ENCODE results near the gene PRKAG2.
"Not testable (repeated sequence)": the region's sequence is repeated elsewhere in the genome, so short reads cannot be mapped to it uniquely, and the experiment has no call there.

Gene PRKAG2

DNA sequence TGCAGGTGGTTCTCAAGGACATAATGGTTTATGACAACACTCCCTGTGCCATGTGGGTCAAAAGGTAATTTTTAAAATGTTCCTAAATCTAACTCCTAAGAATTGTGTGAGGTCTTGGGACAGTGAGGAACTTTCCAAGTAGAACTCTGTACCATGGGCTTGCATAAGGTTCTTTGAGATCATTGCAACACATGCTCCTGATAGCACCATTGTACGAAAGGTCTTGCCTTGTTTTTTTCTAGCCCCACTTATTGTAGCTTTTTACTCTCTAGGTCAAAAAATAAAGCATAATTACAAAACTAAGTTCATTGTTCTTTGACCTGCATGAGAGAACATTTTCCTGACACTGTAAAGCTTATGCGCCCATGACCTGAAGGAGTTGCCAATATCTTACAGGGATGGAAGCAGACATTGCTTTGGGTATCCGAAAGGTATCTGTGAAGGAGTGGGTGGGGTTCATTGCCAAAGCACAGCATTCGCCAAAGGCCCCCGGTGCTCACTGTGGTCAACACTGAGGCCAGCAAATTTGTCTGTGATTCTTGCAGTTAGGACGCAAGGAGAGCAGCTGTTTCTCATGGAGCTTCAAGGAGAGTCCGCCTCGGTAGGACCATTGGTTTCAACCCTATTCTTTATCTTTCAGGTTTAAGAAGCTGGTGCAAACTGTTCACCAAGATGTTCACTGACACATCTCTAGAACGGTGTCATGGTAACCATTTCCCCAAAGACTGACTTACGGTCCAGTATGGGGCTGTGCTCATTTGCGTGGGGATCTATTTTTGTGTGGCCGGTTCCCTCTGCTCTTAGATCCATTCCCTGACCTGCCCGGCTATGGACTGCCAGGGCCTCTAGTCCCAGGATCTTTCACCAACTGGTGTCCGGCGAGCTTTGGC, 7.6 kb upstream of the PRKAG2 start:
- DNase-seq (ENCODE audit: low read depth) = no peak

DNA sequence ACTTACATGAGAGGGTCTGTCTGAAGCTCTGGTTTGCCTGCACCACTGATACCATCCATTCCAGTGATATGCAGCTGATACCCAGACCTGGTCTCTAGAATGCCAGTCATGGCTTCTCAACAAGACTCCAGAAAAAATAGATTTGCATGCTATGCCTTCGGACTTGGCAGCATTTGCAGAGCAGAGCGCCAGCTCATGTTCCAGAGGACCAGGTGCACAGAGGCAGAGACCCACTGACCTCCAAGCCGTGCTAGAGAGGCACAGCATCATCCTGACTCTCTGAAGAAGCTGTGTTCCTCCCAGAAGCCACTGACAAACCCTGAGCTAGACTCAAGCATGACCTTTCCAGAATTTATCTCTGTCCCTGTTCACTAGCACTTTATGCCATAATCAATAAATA, 6.9 kb upstream of the PRKAG2 start:
- DNase-seq (ENCODE audit: low read depth) = no peak

DNA sequence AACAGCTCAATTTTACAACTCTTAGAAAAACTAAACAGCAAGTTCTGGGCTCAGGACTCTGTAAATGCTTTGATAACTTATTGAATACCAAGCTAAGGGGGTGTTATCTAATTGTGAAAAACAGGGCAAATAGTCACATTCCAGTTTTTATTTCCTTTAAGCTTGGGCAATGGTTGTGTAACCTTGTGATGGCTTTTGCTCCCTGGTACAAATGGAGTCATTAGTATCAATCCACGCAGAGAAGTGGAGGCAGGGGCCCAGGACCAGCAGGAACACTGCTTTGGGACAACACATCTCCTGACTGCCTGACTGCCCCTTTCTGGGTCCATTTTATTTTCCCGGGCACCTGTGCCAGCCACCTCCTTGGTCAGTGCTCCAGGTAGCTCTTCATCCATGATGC, 5.8 kb upstream of the PRKAG2 start:
- no peak for DNase-seq (ENCODE audit: low read depth)

DNA sequence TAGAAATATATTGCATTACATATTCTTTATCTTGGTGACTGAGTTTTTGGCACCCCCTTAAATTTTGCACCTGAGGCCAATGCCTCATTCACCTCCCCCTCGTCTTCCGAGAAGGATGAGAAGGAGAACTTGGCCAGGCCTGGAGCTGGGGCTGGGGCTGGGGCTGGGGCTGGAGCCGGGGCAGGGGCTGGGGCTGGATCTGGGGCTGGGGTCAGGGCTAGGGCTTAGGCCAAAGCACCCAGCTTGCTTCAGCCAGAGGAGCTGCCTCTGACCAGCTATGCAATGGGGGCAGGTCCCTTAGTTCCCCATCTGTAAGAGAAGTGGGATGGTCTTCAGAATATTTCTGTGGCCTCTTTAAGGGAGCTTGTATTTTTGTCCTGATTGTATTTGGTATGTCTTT, 3.8 kb upstream of the PRKAG2 start:
- DNase-seq (ENCODE audit: low read depth) = no peak

DNA sequence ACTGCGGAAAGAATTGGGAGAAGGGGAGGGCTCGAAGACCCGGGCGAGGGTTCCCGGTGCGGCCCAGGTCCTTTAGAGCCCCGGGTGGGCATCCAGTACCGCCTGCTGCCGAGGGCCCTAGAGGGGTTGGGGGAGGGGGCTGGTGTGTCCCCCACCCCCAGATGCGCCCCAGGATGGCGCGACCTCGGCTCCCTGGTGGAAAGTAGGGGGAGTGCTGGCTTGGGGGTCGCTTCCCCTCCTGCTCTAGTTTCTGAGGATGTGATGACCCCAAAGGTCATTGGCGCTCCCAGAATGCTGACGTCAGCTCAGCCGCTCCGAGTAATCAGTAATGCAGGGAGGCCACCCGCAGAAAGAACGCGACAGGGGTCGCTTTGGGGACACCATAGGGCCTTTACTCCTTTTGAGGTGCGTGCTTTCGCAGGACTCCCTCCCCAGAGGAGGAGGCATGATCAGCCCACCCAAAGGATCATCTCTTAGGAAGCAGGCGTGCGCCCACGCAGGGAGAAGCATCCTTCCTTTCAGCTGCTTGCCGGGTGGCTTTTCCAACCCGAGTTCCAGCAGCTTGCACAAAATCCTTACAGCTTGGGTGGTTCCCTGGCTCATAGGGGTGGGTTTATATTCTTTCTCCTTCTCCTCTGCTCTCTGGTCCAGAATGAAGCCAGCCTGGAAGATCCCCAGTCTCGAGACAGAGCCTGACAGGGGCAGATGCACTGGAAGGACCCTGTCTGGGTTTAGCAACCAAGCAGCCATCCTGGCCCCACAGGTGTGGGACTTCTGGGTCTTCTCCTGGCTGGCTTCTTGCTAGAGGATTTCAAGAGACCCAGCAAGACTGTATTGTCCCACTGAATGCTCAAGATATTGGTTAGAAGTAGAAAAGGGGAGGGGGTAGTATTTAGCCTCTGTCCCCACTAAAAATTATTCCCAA, 1.3 kb upstream of the PRKAG2 start:
- no peak for DNase-seq (ENCODE audit: low read depth)

DNA sequence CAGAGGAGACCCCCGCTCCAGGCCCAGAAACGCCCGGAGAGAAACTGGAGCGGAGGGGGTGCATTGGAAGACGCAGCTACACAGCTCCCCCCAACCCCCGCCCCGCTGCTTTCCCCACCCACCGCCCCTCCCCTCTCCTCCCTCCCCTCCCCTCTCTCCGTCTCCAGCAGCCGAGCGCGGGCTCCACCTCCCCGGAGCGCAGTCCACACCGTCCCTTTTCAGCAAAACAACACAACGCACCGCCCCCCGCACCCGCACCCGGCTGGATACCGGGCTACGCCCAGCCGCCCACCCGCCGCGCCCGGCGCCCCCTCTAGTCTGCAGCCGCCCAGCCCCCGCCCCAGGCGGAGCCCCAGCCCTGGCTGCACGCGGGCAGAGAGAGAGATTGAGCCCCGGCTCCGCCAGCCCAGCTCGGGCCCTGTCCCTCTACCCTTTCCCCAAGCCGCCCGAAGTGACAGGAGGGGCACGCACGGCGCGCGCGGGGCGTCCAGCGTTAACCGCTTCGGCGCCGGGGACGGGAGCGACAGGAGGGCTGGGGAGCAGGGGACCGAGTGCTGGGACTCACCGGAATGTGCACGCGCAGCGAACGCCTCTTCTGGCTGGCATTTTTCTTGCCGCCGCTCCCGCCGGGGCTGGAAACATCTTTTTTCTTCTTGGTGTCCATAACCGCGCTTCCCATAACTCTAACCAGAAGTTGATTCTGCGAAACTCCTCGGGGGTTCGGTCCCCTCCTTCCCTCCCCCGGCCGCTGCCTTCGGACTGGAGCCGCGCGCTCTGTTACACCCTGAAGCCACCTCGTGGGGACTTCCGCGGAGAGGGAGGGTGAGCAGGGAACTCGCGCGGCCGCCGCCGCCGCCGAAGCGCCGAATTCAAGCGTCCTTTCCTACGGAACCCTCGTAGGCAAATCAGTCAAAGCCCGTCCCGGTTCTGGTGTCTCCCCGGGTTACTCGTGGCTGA, 695 bp downstream of the PRKAG2 start:
- DNase-seq (ENCODE audit: low read depth) = peak; percentile 56

DNA sequence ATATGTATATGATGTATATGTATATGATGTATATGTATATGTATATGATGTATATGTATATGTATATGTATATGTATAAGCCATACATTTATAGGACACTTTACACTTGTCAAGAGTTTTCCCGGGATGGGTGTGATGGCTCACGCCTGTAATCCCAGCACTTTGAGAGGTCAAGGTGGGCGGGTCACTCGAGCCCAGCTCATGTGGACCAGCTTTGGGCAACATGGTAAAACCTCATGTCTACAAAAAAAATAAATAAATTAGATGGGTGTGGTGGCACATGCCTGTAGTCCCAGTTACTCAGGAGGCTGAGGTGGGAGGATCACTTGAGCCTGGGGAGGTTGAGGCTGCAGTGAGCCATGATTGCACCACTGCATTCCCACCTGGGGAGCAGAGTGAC, 2.4 kb downstream of the PRKAG2 start:
- DNase-seq (ENCODE audit: low read depth) = not testable (repeated sequence)

DNA sequence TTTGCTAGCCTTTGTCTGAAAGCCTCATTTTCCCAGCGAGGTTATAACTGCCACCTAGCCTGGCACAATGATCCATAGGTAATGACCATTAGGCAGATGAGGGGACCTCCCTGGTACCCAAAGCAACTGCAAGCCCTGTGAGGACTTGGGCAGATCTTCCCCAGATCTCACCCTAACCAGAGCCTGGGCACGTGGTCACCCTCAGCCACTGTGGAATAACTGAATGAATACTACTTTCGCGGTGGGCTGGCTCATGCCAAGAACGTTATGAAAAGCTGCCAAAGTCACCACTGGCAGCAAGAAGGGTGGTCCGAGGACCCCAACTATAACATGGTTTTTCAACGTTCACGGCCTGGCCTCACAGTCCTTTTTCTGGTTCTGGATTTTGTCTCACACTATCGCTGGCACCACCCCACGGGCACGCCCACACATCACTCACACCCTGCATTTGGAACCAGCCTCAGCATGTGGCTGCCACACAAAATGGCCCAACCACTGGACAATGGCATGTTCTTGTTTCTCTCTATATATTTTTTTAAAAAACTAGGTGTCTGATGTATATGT, 3.4 kb downstream of the PRKAG2 start:
- DNase-seq (ENCODE audit: low read depth) = no peak

DNA sequence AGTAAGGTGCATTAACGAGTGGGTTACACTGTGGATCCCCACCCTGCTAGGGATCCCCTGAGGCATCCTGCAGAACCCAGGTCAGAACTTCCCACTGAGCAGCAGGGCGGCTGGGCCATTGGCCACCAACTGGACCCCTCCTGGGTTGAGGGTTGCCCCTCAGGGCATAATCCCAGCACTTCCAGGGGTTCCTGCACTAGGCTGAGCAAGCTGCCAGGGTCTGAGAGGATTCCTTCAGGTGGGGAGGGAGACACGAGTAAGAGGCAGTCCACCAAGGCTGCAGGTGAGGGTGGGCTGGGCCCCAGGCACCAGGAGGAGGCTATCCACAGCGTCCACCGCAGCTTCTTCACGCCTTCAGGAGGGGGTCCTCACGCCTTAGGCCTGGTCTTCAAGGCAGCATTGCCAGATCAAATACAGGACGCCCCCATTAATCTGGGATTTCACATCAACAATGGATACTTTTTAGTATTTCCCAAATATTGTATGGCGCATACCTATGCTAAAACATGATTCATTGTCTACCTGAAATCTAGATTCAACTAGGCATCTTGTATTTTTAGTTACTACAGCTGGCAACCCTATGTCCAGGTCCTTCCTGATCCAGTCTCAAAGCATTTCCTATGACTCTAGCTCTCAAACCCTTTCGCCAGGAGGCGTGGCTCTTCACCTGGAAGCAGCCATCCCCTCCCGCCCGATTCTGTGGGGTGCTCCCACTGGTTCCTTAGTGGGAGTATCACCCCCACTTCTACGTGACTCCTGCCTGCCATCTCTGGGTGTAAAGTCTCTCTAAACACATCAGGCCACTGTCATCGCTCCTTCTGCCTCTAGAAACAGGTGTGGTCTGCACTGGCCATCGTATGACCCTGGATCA, 4.1 kb downstream of the PRKAG2 start:
- no peak for DNase-seq (ENCODE audit: low read depth)

DNA sequence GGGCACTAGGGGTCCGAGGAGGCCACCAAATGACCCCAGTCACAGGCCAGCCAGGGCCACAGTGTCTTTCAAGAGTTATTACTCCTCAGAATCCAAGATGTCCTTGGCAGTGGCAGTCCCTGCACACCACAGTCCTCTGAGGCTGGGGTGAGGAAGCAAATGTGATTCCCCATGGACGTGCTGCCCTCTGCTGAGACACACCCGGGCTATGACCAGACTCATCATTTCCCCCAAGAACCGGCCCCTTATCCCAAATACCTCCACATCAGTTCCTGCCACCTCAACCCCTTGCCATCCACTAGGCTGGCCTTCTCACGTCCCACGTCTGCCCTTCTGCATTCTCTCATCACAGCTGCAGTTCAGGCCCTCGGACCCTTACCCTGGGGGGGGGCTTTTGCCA, 5.0 kb downstream of the PRKAG2 start:
- DNase-seq (ENCODE audit: low read depth) = no peak

DNA sequence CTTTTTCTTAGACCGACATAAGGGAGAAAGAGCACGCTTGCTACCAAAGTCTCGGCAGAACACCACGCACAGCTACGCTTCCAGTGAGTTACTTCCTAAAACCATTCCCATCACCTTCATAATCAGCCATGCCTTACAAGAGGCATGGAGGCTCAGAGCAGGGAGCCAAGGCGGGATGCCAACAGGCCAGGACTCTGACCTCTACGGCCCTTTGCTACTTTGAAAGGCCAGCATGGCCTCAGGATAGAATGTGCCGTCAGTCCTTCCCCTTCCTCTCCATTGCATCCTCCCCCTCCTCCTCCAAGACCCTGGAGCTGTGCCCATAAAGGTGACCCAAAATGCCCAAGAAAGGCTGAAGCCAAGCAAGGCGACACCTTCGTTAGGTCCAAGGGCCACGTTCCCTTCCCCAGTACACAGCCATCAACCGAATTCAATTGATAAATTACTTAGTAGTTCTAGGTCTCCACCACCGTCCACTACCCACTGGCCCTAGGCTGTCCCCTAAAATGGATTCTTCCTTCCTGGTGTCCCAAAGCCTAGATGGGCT, 5.7 kb downstream of the PRKAG2 start:
- no peak for DNase-seq (ENCODE audit: low read depth)

DNA sequence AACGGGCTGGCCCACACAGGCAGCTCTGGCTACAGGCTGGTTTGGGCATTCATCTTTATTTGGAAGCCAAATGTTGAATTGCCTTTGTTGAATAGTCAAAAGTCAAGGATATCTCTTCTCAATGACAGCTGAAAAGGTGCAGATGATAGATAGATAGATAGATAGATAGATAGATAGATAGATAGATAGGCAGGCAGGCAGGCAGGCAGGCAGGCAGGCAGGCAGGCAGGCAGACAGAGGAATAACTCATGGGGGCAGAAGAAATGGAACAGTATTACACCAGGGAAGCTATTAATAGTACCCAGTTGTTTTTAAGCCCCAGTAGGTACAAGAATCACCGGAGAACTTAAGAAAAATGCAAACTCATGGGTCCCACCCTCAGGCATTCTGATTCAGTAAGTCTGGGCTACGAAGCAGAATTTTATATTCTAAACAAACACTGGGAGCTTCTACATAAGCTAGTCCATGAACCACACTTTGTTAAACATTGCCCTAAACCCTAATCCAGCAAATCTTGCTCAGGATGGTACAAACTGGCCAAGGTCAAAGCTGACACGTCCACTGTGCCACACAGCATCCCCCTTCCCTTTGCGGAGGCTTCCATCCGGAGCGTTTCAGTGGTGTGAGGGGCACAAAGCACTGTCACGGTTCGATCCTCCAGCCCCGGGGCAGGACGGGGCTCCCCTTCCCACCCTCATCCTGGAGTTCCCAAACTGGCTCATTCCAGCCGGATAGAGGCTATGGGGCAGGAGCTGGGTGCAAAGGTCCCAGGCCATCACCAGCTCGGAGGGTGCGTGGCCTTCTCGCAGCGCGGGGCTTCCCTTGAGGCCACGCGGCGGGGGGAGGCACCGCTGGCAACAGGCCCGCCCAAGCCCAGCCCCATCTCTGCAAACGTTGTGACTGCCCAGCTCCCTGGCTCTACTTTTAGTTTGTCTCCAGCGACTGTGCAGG, 6.7 kb downstream of the PRKAG2 start:
- DNase-seq (ENCODE audit: low read depth) = no peak

DNA sequence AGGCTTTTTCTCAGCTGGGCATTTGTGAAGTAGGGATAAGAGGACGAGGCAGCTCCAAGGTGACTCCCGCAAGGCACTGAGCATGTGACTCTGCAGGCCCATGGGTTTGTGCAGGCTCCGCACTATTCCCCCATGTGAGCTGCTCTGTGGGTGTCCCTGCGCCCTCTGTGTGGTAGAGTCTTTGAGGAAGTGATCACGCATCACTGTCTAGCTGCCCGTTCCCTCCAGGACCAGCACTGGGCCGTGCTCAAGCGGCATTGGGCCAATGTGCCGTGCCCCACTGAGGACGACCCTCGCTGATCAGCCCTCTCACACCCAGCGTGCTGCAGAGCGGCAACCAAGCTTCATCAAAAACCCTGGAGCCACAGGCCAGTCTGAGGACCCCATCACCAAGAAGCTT, 7.5 kb downstream of the PRKAG2 start:
- no peak for DNase-seq (ENCODE audit: low read depth)

DNA sequence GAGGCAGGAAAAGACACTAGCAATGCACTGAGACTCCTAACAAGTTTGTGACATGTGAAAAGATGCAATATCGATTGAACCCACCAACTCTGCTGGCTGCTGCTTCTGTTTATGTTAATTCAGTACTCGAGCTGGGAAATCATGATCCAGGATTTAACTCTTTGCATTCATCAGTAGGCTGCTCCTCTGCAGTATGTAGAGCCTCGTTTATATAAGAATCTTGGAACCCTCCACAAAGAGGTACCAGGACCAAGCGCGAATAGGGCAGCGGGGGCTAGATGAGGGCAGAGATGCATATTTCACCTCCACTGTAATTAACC, 7.8 kb downstream of the PRKAG2 start:
- DNase-seq (ENCODE audit: low read depth) = no peak

DNA sequence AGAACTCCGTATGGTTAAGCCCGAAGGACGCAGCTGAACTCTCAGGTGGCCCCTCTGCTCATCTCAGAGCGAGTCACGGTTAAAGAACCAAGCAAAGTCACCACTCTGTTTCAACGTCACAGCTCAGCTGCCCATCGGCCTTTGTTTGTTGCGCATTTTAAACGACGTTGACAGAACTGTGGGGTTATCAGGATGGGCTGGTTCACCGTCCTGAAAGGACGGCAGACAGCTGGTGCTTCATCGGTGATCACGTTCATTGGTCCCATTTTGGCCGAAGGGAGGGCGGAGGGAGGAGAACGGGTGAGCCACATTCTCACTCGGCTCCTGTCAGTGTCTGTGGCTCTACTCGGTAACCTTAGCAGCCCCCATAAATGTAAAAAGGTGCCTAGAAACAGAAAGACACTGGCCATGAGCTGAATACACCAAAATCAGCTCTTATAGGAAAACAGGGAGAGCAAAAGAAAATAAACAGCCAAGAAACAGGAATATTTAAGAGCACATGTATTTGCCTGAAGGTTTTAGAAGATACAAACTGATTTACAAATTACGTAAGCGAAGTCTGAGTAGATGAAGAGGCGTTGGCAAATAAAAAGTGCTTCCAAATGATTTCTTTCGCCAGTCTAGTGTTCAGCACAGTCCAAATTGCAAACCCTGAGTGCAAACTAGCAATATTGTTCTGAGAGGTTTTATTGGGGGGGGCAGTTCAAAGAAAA, 8.4 kb downstream of the PRKAG2 start:
- DNase-seq (ENCODE audit: low read depth) = no peak

DNA sequence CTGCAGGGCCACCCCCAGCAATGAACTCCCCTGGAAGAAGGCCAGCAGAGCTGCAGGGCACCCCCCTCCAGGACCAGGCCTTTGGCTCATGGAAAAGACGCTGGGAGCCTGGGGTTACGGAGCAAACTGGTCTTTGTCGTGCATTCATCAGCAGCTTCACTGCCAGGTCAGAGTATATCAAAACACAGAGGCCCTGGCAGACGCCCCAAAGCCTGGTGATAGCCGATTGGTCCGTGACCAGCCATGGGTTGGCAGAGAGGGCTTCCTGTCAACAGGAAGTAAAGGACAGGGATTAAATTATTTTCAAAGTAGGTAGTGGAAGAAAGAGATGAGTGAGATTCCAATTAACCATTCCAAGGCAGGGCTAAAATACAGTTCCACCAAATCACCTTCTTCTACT, 9.0 kb downstream of the PRKAG2 start:
- no peak for DNase-seq (ENCODE audit: low read depth)

DNA sequence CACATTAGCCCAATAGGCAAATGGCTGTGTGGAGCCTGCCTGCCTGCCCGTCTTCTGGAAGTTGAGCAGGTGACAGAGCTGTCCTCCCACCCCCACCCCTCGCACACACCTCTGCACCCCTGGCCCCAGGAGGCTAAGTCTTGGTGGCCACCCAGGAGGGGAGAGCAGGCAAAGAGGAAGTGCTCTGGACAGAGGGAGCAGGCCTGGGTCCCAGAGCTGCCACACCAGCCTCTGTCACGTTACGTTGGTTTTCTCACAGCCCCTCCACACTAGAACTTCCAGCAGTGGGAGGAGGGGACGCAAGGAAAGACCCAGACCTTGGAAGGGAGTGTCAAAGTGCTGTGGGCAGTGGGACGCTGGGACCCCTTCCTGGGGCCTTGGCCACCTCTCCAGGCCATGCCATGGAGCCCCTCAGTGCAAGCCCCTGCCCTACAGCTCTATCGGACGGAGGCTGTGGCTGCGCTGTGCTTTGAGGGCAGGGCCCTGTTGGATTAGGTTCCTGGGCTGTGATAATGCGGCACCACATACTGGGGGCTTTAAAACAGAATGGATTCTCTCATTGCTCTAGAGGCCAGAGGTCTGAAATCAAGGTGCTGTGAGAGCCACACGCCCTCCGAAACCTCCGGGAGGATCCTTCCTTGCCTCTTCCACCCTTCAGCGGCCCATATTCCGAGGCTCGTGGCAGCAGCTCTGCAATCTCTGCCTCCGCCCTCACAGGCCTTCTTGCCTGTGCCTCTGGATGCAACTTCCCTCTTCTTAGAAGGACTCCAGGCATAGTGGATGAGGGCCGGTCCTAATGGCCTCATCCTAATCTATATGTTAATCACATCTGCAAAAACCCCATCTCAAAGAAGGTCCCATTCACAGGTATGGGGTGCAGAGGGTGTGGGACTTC, 9.9 kb downstream of the PRKAG2 start:
- no peak for DNase-seq (ENCODE audit: low read depth)

DNA sequence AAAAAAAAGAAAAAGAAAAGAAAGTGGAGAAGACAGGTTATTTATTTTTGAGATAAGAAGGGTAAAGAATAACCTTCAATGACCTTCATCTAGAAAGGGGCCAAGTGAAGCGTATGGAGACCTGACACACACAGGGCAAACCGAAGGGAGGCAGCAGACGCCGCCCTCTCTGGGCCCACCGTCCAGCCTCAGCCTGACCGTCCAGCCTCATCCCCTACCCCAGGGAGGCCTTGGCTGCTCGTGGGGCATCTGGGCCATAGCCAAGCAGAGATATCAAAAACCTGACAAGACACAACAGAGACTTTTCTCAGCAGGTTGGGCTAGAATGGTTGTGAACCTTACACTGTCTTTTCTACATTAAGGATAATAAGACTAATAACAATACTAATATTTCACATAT, 10.9 kb downstream of the PRKAG2 start:
- no peak for DNase-seq (ENCODE audit: low read depth)
